ENCODE results near the gene FARP2.
A peak's percentile ranks its signal among the peaks of the same experiment; 100 is the strongest.

The FARP2 gene

DNA sequence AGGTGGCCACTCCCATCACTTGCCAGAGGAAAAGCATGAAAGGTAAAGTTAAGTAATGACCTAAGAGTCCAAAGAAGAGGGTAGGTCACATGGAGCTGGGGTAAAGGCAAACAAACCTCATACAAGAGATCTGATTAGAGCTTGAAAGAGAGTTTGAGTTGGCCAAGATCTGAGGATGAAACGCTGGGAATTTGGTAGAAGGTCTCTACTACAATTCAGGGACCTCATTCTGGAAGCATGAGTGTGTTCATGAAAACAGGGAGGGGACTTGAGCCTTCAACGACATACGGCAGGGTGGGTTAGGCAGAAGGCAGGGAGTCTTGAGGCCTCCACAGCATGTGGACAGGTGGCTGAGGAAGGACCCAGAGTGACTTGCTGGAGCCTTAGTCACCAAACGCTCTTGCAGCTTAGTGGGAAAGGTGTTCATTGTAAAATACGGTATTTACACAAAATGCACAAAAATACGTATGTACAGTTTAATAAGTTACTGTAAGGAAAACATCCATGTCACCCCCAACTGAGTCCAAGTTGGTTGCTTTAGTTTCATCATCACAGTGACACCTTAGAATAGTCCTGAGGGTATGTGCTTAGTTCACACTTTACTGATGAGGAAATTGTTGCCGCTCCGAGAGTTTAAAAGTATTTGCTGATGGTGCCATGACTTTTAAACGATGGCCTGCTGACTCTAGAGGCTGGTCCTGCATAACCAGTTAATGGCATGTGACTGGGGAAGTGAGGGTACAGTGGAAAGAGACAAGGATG is 5.0 kb upstream of the FARP2 start:
- no peak overlapping the region for H3K4me3 ChIP-seq (ENCODE audit: low read length)
- no peak overlapping the region for H3K27ac ChIP-seq (ENCODE audit: low read length)
- WGBS (ENCODE audit: insufficient coverage, insufficient read length), result no CpG with 5 or more reads among the region's 9 CpGs
- DNase-seq (ENCODE audit: low read depth, low spot score), result no peak
- H3K9me3 ChIP-seq (ENCODE audit: control insufficient read depth, insufficient read depth, low read length), result no peaks in the 10 kb centered on the region
- H3K36me3 ChIP-seq (ENCODE audit: control insufficient read depth, insufficient read depth, low read length), result peaks cover 31% of the 10 kb centered on the region; the same call in 1 of the 2 replicates
- no peaks in the 10 kb centered on the region for H3K27me3 ChIP-seq (ENCODE audit: control insufficient read depth, insufficient read depth, low read length)
- peaks cover 3% of the 10 kb centered on the region for H3K4me1 ChIP-seq (ENCODE audit: control insufficient read depth, insufficient read depth, low read length)

DNA sequence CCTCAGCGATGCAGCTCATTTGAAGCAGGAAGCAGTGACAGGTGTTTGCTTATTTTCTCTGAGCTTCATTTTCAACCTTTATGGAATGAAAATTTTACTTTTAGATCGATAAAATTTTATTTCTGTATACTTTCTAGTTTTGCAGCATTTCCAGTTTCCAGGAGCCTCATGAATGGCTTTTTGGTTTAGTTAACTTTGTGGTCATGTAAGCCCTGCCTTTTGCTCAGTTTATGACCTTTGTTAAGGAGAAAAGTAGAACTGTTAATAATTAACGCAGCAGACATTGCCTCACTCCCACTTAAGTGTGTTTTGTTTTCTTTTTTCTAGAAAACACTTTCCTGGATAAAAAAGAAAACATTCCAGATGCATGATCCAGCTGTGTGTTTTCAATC is 4.4 kb upstream of the FARP2 start:
- no peak overlapping the region for H3K27ac ChIP-seq (ENCODE audit: low read length)
- no peaks in the 10 kb centered on the region for H3K9me3 ChIP-seq (ENCODE audit: control insufficient read depth, insufficient read depth, low read length)
- no peaks in the 10 kb centered on the region for H3K27me3 ChIP-seq (ENCODE audit: control insufficient read depth, insufficient read depth, low read length)
- no peak for DNase-seq (ENCODE audit: low read depth, low spot score)
- peaks cover 29% of the 10 kb centered on the region; the same call in 1 of the 2 replicates for H3K36me3 ChIP-seq (ENCODE audit: control insufficient read depth, insufficient read depth, low read length)
- peaks cover 3% of the 10 kb centered on the region for H3K4me1 ChIP-seq (ENCODE audit: control insufficient read depth, insufficient read depth, low read length)
- WGBS (ENCODE audit: insufficient coverage, insufficient read length), result no CpG with 5 or more reads among the region's 3 CpGs
- no peak overlapping the region for H3K4me3 ChIP-seq (ENCODE audit: low read length)

GRCh38 chr2:241352227-241352626 is 3.9 kb upstream of the FARP2 start:
- no peak overlapping the region for H3K27ac ChIP-seq (ENCODE audit: low read length)
- no CpG with 5 or more reads among the region's 3 CpGs for WGBS (ENCODE audit: insufficient coverage, insufficient read length)
- H3K36me3 ChIP-seq (ENCODE audit: control insufficient read depth, insufficient read depth, low read length), result peaks cover 24% of the 10 kb centered on the region; the same call in 1 of the 2 replicates
- no peaks in the 10 kb centered on the region for H3K9me3 ChIP-seq (ENCODE audit: control insufficient read depth, insufficient read depth, low read length)
- no peaks in the 10 kb centered on the region for H3K27me3 ChIP-seq (ENCODE audit: control insufficient read depth, insufficient read depth, low read length)
- peaks cover 3% of the 10 kb centered on the region for H3K4me1 ChIP-seq (ENCODE audit: control insufficient read depth, insufficient read depth, low read length)
- no peak overlapping the region for H3K4me3 ChIP-seq (ENCODE audit: low read length)
- no peak for DNase-seq (ENCODE audit: low read depth, low spot score)

- peaks cover 17% of the 10 kb centered on the region; the same call in 1 of the 2 replicates for H3K36me3 ChIP-seq (ENCODE audit: control insufficient read depth, insufficient read depth, low read length)
- DNase-seq (ENCODE audit: low read depth, low spot score), result peak; percentile 41
These were observed 1.1 kb upstream of the FARP2 start for GRCh38 chr2:241354668-241355658.

GRCh38 chr2:241356871-241357260 is 781 bp downstream of the FARP2 start:
- peak overlapping the region; percentile 93 for H3K4me3 ChIP-seq (ENCODE audit: low read length)
- no peak for DNase-seq (ENCODE audit: low read depth, low spot score)
- H3K9me3 ChIP-seq (ENCODE audit: control insufficient read depth, insufficient read depth, low read length), result no peaks in the 10 kb centered on the region
- no peaks in the 10 kb centered on the region for H3K27me3 ChIP-seq (ENCODE audit: control insufficient read depth, insufficient read depth, low read length)
- H3K27ac ChIP-seq (ENCODE audit: low read length), result no peak overlapping the region
- H3K36me3 ChIP-seq (ENCODE audit: control insufficient read depth, insufficient read depth, low read length), result peaks cover 5% of the 10 kb centered on the region; the same call in 1 of the 2 replicates
- peaks cover 3% of the 10 kb centered on the region for H3K4me1 ChIP-seq (ENCODE audit: control insufficient read depth, insufficient read depth, low read length)
- no CpG with 5 or more reads among the region's 5 CpGs for WGBS (ENCODE audit: insufficient coverage, insufficient read length)

More at GRCh38 chr2:241354668-241355658, 1.1 kb upstream of the FARP2 start:
- peaks cover 3% of the 10 kb centered on the region for H3K4me1 ChIP-seq (ENCODE audit: control insufficient read depth, insufficient read depth, low read length)
- no peak overlapping the region for H3K27ac ChIP-seq (ENCODE audit: low read length)
- no CpG with 5 or more reads among the region's 40 CpGs for WGBS (ENCODE audit: insufficient coverage, insufficient read length)
- H3K4me3 ChIP-seq (ENCODE audit: low read length), result peak overlapping the region; percentile 16; the same call in 1 of the 2 replicates
- H3K27me3 ChIP-seq (ENCODE audit: control insufficient read depth, insufficient read depth, low read length), result no peaks in the 10 kb centered on the region
- no peaks in the 10 kb centered on the region for H3K9me3 ChIP-seq (ENCODE audit: control insufficient read depth, insufficient read depth, low read length)

GRCh38 chr2:241357531-241357930 is 1.4 kb downstream of the FARP2 start:
- H3K27ac ChIP-seq (ENCODE audit: low read length), result no peak overlapping the region
- no peak for DNase-seq (ENCODE audit: low read depth, low spot score)
- H3K4me3 ChIP-seq (ENCODE audit: low read length), result no peak overlapping the region
- peaks cover 3% of the 10 kb centered on the region for H3K4me1 ChIP-seq (ENCODE audit: control insufficient read depth, insufficient read depth, low read length)
- H3K36me3 ChIP-seq (ENCODE audit: control insufficient read depth, insufficient read depth, low read length), result 0 out of 2 replicates have a peak, but pooled peaks cover 5% of the 10 kb centered on the region
- no CpG with 5 or more reads among the region's 3 CpGs for WGBS (ENCODE audit: insufficient coverage, insufficient read length)
- no peaks in the 10 kb centered on the region for H3K27me3 ChIP-seq (ENCODE audit: control insufficient read depth, insufficient read depth, low read length)
- no peaks in the 10 kb centered on the region for H3K9me3 ChIP-seq (ENCODE audit: control insufficient read depth, insufficient read depth, low read length)

DNA sequence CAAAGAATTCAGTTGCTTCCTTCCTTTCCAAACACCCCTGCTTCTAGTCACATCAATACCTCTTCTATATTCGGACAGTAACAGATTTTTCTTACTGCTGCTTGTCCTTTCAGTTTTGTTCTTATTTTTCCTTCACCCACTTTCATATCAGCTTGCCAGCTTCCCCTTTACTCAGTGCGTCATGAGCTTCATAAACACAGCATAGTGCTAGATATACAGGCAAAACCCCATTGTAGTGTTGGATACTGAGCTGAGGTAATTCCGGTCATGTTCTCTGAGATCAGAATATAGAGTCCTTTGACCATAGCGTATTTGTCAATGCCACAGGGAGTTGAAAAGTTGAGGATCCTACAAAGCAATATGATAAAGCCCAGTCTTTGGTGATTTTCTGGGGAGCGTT is 2.4 kb downstream of the FARP2 start:
- no CpG with 5 or more reads among the region's 5 CpGs for WGBS (ENCODE audit: insufficient coverage, insufficient read length)
- H3K36me3 ChIP-seq (ENCODE audit: control insufficient read depth, insufficient read depth, low read length), result 0 out of 2 replicates have a peak, but pooled peaks cover 5% of the 10 kb centered on the region
- no peaks in the 10 kb centered on the region for H3K27me3 ChIP-seq (ENCODE audit: control insufficient read depth, insufficient read depth, low read length)
- no peaks in the 10 kb centered on the region for H3K9me3 ChIP-seq (ENCODE audit: control insufficient read depth, insufficient read depth, low read length)
- H3K27ac ChIP-seq (ENCODE audit: low read length), result no peak overlapping the region
- DNase-seq (ENCODE audit: low read depth, low spot score), result no peak
- H3K4me3 ChIP-seq (ENCODE audit: low read length), result no peak overlapping the region
- peaks cover 3% of the 10 kb centered on the region for H3K4me1 ChIP-seq (ENCODE audit: control insufficient read depth, insufficient read depth, low read length)

- WGBS (ENCODE audit: insufficient coverage, insufficient read length), result no CpG with 5 or more reads among the region's 7 CpGs
- Histone ChIP-seq H3K36me3 (ENCODE audit: control insufficient read depth, insufficient read depth, low read length) (0 out of 2 replicates have a peak, but pooled peaks cover under 1% of the 10 kb centered on the region), H3K27me3 (ENCODE audit: control insufficient read depth, insufficient read depth, low read length) (no peaks in the 10 kb centered on the region), H3K4me1 (ENCODE audit: control insufficient read depth, insufficient read depth, low read length) (peaks cover 2% of the 10 kb centered on the region), H3K27ac (ENCODE audit: low read length) (no peak overlapping the region), H3K9me3 (ENCODE audit: control insufficient read depth, insufficient read depth, low read length) (no peaks in the 10 kb centered on the region), H3K4me3 (ENCODE audit: low read length) (no peak overlapping the region)
- DNase-seq (ENCODE audit: low read depth, low spot score), result no peak
These were observed 3.5 kb downstream of the FARP2 start for GRCh38 chr2:241359481-241360045.

DNA sequence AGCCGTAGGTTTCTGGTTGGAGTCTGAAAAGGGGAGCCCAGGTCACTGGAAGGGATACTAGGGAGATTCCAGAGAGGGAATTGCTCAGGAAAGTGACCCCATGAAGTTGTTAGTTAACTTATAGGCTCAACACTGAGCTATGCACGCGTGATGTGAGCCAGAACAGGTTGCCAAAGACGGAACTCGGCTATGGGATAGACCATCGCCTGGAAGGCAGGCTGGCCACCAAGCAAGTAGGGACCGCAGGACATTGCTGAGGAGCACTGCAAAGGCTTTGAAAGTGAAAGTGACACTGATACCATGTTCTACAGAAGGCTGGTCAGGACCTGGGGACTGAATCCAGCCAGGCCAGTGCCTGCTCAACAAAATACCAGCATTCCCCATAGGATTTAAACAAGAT is 7.3 kb downstream of the FARP2 start:
- Histone ChIP-seq H3K4me1 (ENCODE audit: control insufficient read depth, insufficient read depth, low read length) (peaks cover 5% of the 10 kb centered on the region; the same call in 1 of the 2 replicates), H3K4me3 (ENCODE audit: low read length) (no peak overlapping the region), H3K27ac (ENCODE audit: low read length) (no peak overlapping the region), H3K36me3 (ENCODE audit: control insufficient read depth, insufficient read depth, low read length) (no peaks in the 10 kb centered on the region), H3K9me3 (ENCODE audit: control insufficient read depth, insufficient read depth, low read length) (no peaks in the 10 kb centered on the region), H3K27me3 (ENCODE audit: control insufficient read depth, insufficient read depth, low read length) (no peaks in the 10 kb centered on the region)
- no peak for DNase-seq (ENCODE audit: low read depth, low spot score)
- no CpG with 5 or more reads among the region's 7 CpGs for WGBS (ENCODE audit: insufficient coverage, insufficient read length)

DNA sequence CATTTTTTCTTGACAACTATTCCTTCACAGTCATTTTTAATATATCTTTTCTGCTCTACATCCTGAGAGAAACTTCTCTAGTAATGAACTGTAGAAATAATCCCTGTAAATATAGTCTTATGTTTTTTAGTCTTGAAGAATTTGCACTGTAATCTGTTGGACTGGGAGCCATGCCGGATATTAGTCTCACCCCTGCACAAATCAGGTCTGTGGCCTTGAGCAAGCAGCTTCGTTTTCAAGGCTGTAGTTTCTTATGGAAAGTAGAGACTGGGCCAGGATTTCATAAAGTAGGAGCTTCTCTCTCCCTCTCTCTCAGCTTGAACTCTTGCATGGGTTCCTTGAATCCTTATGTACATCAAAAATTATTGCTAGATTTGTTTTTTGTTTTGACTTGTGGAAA is 8.7 kb downstream of the FARP2 start:
- Histone ChIP-seq H3K27ac (ENCODE audit: low read length) (no peak overlapping the region), H3K9me3 (ENCODE audit: control insufficient read depth, insufficient read depth, low read length) (no peaks in the 10 kb centered on the region), H3K27me3 (ENCODE audit: control insufficient read depth, insufficient read depth, low read length) (no peaks in the 10 kb centered on the region), H3K4me1 (ENCODE audit: control insufficient read depth, insufficient read depth, low read length) (peaks cover 5% of the 10 kb centered on the region; the same call in 1 of the 2 replicates), H3K36me3 (ENCODE audit: control insufficient read depth, insufficient read depth, low read length) (no peaks in the 10 kb centered on the region), H3K4me3 (ENCODE audit: low read length) (no peak overlapping the region)
- DNase-seq (ENCODE audit: low read depth, low spot score), result no peak
- no CpG with 5 or more reads among the region's 2 CpGs for WGBS (ENCODE audit: insufficient coverage, insufficient read length)
